AG04449 (cell line): ENCODE data around the gene CNIH2.

Experiments used
- CTCF ChIA-PET: fragments of 350-600 bp; formaldehyde crosslinking; extraction: SDS; loops from one replicate; lab custom pipeline; 2021; ENCODE audit warnings: antibody characterized with exemption; lab: Yijun Ruan, JAX
- POLR2A ChIA-PET: fragments of 400-600, 350-600 bp; formaldehyde crosslinking; extraction: SDS; loops from one replicate; lab custom pipeline; 2020; ENCODE audit warnings: antibody characterized with exemption, inconsistent platforms; lab: Yijun Ruan, JAX
- DNase-seq: peaks from one replicate; pipeline ENCODE4 v3.0.0-alpha.2; 2010; ENCODE audit warnings: low read depth, low spot score
- H3K4me3 ChIP-seq: 2 replicates; pipeline ENCODE4 v1.5.1; 2011; ENCODE audit warnings: low read depth, mild to moderate bottlenecking, control low read depth, low read length
- TF ChIP-seq, protein P1 (sequence below): IDR thresholded peaks from one replicate; pipeline ENCODE4 v1.5.1; 2011; ENCODE audit warnings: mild to moderate bottlenecking, moderate library complexity, low read length, control low read depth, inconsistent platforms; ENCODE audit not compliant: insufficient read depth; ENCODE audit errors: missing control alignments

Gene CNIH2

GRCh38 chr11:66277471-66278362 lies at the start of gene CNIH2:
Gene CNIH2 (plus strand): TSS chr11:66278175. CDS start chr11:66278457, 282 bp downstream.
- H3K4me3 ChIP-seq: peak within 1 kb of the TSS; percentile 41
- DNase-seq: no peak
- ChIA-PET CTCF (interaction anchor here (0.8 kb wide), 1 partner anchor 9 kb away, joined by 4 read pairs; no protein-coding TSS in a partner anchor), POLR2A (no interaction called here)
- TF ChIP-seq, protein P1, sequence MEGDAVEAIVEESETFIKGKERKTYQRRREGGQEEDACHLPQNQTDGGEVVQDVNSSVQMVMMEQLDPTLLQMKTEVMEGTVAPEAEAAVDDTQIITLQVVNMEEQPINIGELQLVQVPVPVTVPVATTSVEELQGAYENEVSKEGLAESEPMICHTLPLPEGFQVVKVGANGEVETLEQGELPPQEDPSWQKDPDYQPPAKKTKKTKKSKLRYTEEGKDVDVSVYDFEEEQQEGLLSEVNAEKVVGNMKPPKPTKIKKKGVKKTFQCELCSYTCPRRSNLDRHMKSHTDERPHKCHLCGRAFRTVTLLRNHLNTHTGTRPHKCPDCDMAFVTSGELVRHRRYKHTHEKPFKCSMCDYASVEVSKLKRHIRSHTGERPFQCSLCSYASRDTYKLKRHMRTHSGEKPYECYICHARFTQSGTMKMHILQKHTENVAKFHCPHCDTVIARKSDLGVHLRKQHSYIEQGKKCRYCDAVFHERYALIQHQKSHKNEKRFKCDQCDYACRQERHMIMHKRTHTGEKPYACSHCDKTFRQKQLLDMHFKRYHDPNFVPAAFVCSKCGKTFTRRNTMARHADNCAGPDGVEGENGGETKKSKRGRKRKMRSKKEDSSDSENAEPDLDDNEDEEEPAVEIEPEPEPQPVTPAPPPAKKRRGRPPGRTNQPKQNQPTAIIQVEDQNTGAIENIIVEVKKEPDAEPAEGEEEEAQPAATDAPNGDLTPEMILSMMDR: no peak

- no peak overlapping the region for H3K4me3 ChIP-seq
- ChIA-PET POLR2A (no interaction called here), CTCF (interaction anchor here (1.4 to 2.0 kb wide), 3 partner anchors 10 to 30 kb away, joined by 3 to 11 read pairs (median 5); no protein-coding TSS in a partner anchor)
- TF ChIP-seq, protein P1: no peak
- DNase-seq: no peak
These were observed 49.5 kb upstream of the CNIH2 start for GRCh38 chr11:66228521-66228920.

- POLR2A ChIA-PET: no interaction called here
These were observed 47.8 kb upstream of the CNIH2 start for GRCh38 chr11:66230156-66230555.

DNA sequence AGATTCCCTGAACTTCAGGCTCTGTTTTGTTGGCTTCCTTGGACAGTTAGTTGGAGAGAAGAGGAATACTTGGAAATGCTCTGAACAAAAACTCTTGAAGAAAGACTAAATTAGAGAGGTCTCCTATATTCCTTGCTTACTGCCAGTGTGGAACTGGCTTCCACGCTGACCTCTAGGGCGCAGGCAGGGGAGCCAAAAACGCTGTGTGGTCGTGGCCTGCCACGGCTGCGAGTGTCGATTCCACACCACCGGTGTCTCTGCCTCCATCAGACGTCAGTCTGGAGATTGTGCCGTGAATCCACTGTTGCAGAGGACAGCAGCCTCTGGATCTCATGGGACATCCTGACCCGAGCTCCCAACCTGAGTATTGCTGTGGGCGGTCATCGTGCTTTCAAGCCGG lies 47.0 kb upstream of the CNIH2 start:
- no peak overlapping the region for H3K4me3 ChIP-seq
- ChIA-PET POLR2A (no interaction called here), CTCF (interaction anchor here (2.7 kb wide), 1 partner anchor 9 kb away, joined by 14 read pairs; no protein-coding TSS in a partner anchor)
- no peak for DNase-seq
- TF ChIP-seq, protein P1: no peak

More at GRCh38 chr11:66230156-66230555, 47.8 kb upstream of the CNIH2 start:
- no peak for DNase-seq
- H3K4me3 ChIP-seq: no peak overlapping the region
- TF ChIP-seq, protein P1: no peak
- CTCF ChIA-PET: interaction anchor here (2.7 kb wide), 1 partner anchor 8 kb away, joined by 14 read pairs; no protein-coding TSS in a partner anchor

GRCh38 chr11:66231561-66231960 lies 46.4 kb upstream of the CNIH2 start:
- POLR2A ChIA-PET: no interaction called here

More at GRCh38 chr11:66231561-66231960, 46.4 kb upstream of the CNIH2 start:
- CTCF ChIA-PET: interaction anchor here (1.0 to 2.7 kb wide), 2 partner anchors 9 to 19 kb away, joined by 3 to 14 read pairs; no protein-coding TSS in a partner anchor
- H3K4me3 ChIP-seq: no peak overlapping the region
- TF ChIP-seq, protein P1: no peak
- DNase-seq: no peak
